Subcutaneous preadipocyte (primary cell): ENCODE data around the gene PRKCQ. TPM values are rescaled to one million over a fixed set of nuclear protein-coding genes. Genes with fewer than 3 reads are reported as not detected.

Experiments used
- total RNA-seq: library from RNA; depleted of rRNA; stranded (reverse); fragments of >200 nt; gene quantifications from 2 replicates; pipeline ENCODE4 v1.2.3, GENCODE V29; 2012

The PRKCQ gene
- total RNA-seq, result not detected in 2 replicates

DNA sequence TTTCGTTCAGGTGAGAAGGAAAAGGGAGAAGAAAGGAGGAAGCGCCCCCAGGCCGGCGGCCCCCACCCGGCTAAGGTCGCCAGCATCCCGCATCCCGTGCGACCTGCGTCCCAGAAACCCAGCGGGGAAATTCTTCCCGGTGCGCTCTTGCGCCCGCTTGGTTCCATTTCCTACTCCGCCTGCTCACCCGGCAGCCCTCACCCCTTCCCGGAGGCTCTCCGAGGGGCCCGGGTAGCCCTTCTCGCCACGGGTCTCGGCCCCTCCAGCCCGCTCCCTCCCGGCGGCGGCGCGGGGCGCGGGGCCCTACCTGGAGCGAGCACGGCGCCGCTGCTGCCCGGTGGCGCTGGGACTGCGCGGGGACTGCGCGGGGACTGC, at the start of gene PRKCQ:
PRKCQ (minus strand) TSS at position 373 of the 375 bp plus-strand sequence. CDS start 65,141 bp downstream, outside the sequence.

